Neural progenitor cell (in vitro differentiated cells): Measurements from ENCODE around the gene CLTCL1. TPM values are rescaled to one million over a fixed set of nuclear protein-coding genes. Genes with fewer than 3 reads are reported as not detected.
A peak's percentile ranks its signal among the peaks of the same experiment; 100 is the strongest.

Experiments used
- DNase-seq: peaks from one replicate; pipeline ENCODE4 v3.0.0-alpha.2; 2016; ENCODE audit warnings: low spot score
- H2AFZ ChIP-seq: fragments of 200-600 bp; sonication (generic); replicated peaks from 2 replicates; pipeline ENCODE4 v1.6.1; 2016; ENCODE audit warnings: antibody characterized with exemption
- H3F3A ChIP-seq: fragments of 200-600 bp; sonication (generic); 2 replicates; pipeline ENCODE4 v1.6.1; 2016; ENCODE audit warnings: antibody characterized with exemption, low read depth
- H3K27ac ChIP-seq: fragments of 200-600 bp; sonication (generic); 2 replicates; pipeline ENCODE4 v1.5.1; 2016; ENCODE audit warnings: mild to moderate bottlenecking
- H3K27me3 ChIP-seq: fragments of 200-600 bp; sonication (generic); 2 replicates; pipeline ENCODE4 v1.6.1; 2016; ENCODE audit warnings: mild to moderate bottlenecking, moderate library complexity
- H3K36me3 ChIP-seq: fragments of 200-600 bp; sonication (generic); 2 replicates; pipeline ENCODE4 v1.5.1; 2016
- H3K4me1 ChIP-seq: fragments of 200-600 bp; sonication (generic); 2 replicates; pipeline ENCODE4 v1.6.1; 2016; ENCODE audit warnings: mixed run types
- H3K4me2 ChIP-seq: fragments of 200-600 bp; sonication (generic); 2 replicates; pipeline ENCODE4 v1.6.1; 2016
- H3K4me3 ChIP-seq: fragments of 200-600 bp; sonication (generic); 2 replicates; pipeline ENCODE4 v1.5.1; 2016
- H3K79me2 ChIP-seq: fragments of 200-600 bp; sonication (generic); 2 replicates; pipeline ENCODE4 v1.6.1; 2016; ENCODE audit warnings: low read depth
- H3K9ac ChIP-seq: fragments of 200-600 bp; sonication (generic); 2 replicates; pipeline ENCODE4 v1.6.1; 2016
- H3K9me3 ChIP-seq: fragments of 200-600 bp; sonication (generic); 2 replicates; pipeline ENCODE4 v1.5.1; 2016; ENCODE audit warnings: low read depth
- H4K20me1 ChIP-seq: fragments of 200-600 bp; sonication (generic); 2 replicates; pipeline ENCODE4 v1.6.1; 2016; ENCODE audit warnings: low read depth
- H3K27ac Mint-ChIP-seq: 3 replicates; pipeline ENCODE4 v1.8.0; 2021; ENCODE audit warnings: mixed read lengths
- H3K27me3 Mint-ChIP-seq: 2 replicates; pipeline ENCODE4 v1.8.0; 2022; ENCODE audit warnings: low read depth, mild to moderate bottlenecking, inconsistent platforms, moderate library complexity, mixed read lengths; ENCODE audit not compliant: insufficient read depth
- H3K36me3 Mint-ChIP-seq: 3 replicates; pipeline ENCODE4 v1.8.0; 2021; ENCODE audit warnings: mixed read lengths
- H3K4me1 Mint-ChIP-seq: 3 replicates; pipeline ENCODE4 v1.8.0; 2021; ENCODE audit warnings: mixed read lengths
- H3K4me3 Mint-ChIP-seq: 3 replicates; pipeline ENCODE4 v1.8.0; 2021; ENCODE audit warnings: mild to moderate bottlenecking, moderate library complexity, mixed read lengths
- H3K9me3 Mint-ChIP-seq: 3 replicates; pipeline ENCODE4 v1.8.0; 2020; ENCODE audit warnings: mixed read lengths
- CTCF ChIP-seq: fragments of 200-600 bp; sonication (generic); IDR thresholded peaks from 2 replicates; pipeline ENCODE4 v1.5.1; 2017; ENCODE audit warnings: antibody characterized with exemption, mild to moderate bottlenecking
- EZH2 ChIP-seq: fragments of 200-600 bp; sonication (generic); IDR thresholded peaks from 2 replicates; pipeline ENCODE4 v1.6.1; 2017; ENCODE audit warnings: antibody characterized with exemption, mild to moderate bottlenecking, moderate library complexity
- EZH2phosphoT487 ChIP-seq: fragments of 200-600 bp; sonication (generic); IDR thresholded peaks from 2 replicates; pipeline ENCODE4 v1.6.1; 2017; ENCODE audit warnings: antibody characterized with exemption
- total RNA-seq: library from RNA; depleted of rRNA; stranded (reverse); fragments of >200 nt; gene quantifications from 2 replicates; pipeline ENCODE4 v1.2.3, GENCODE V29; 2015; ENCODE audit warnings: low replicate concordance

The CLTCL1 gene
- total RNA-seq, 1 donor from 2014 or later = 13.7 TPM

GRCh38 chr22:19176732-19177131, 114.8 kb downstream of the CLTCL1 start:
- peak overlapping the region; percentile 83 for H3K4me3 Mint-ChIP-seq
- no peak overlapping the region for H3K27ac ChIP-seq
- H3K4me1 ChIP-seq = peaks cover 13% of the 10 kb centered on the region
- peaks cover 3% of the 10 kb centered on the region for H3K27me3 Mint-ChIP-seq
- H2AFZ ChIP-seq = no peak overlapping the region
- H3K36me3 ChIP-seq = no peaks in the 10 kb centered on the region
- peaks cover 23% of the 10 kb centered on the region for H3F3A ChIP-seq
- H3K27ac Mint-ChIP-seq = no peak overlapping the region
- H3K4me3 ChIP-seq = no peak overlapping the region
- peaks cover 62% of the 10 kb centered on the region for H4K20me1 ChIP-seq
- H3K9me3 Mint-ChIP-seq = no peaks in the 10 kb centered on the region
- no peak overlapping the region for H3K4me2 ChIP-seq
- DNase-seq = peak; percentile 6
- TF ChIP-seq EZH2phosphoT487 (no peak), CTCF (no peak), EZH2 (no peak)
- peaks cover 32% of the 10 kb centered on the region for H3K79me2 ChIP-seq
- H3K27me3 ChIP-seq = peaks cover 8% of the 10 kb centered on the region
- peaks cover 2% of the 10 kb centered on the region for H3K36me3 Mint-ChIP-seq
- no peak overlapping the region for H3K9ac ChIP-seq
- H3K9me3 ChIP-seq = no peaks in the 10 kb centered on the region
- H3K4me1 Mint-ChIP-seq = peaks cover 26% of the 10 kb centered on the region

GRCh38 chr22:19176175-19176643, 115.3 kb downstream of the CLTCL1 start:
- H3K4me3 Mint-ChIP-seq = peak overlapping the region; percentile 83
- H3K9me3 Mint-ChIP-seq = no peaks in the 10 kb centered on the region
- H3K9me3 ChIP-seq = no peaks in the 10 kb centered on the region
- peaks cover 23% of the 10 kb centered on the region for H3F3A ChIP-seq
- H4K20me1 ChIP-seq = peaks cover 62% of the 10 kb centered on the region
- no peak overlapping the region for H3K27ac Mint-ChIP-seq
- peaks cover 35% of the 10 kb centered on the region for H3K79me2 ChIP-seq
- peaks cover 13% of the 10 kb centered on the region for H3K4me1 ChIP-seq
- no peak overlapping the region for H3K27ac ChIP-seq
- H3K36me3 Mint-ChIP-seq = peaks cover 2% of the 10 kb centered on the region
- no peak for TF ChIP-seq EZH2phosphoT487
- no peak for TF ChIP-seq EZH2
- no peak for TF ChIP-seq CTCF
- H3K4me2 ChIP-seq = no peak overlapping the region
- H3K4me3 ChIP-seq = no peak overlapping the region
- no peak overlapping the region for H3K9ac ChIP-seq
- peak; percentile 13 for DNase-seq
- peaks cover 9% of the 10 kb centered on the region for H3K27me3 ChIP-seq
- H2AFZ ChIP-seq = no peak overlapping the region
- peaks cover 3% of the 10 kb centered on the region for H3K27me3 Mint-ChIP-seq
- H3K36me3 ChIP-seq = no peaks in the 10 kb centered on the region
- H3K4me1 Mint-ChIP-seq = peaks cover 26% of the 10 kb centered on the region

- Mint-ChIP-seq H3K36me3 (peaks cover 4% of the 10 kb centered on the region), H3K9me3 (no peaks in the 10 kb centered on the region), H3K27ac (no peak overlapping the region), H3K4me1 (peaks cover 30% of the 10 kb centered on the region), H3K27me3 (peaks cover 6% of the 10 kb centered on the region), H3K4me3 (peak overlapping the region; percentile 73)
- H2AFZ ChIP-seq = no peak overlapping the region
- H3K4me3 ChIP-seq = no peak overlapping the region
- peak; percentile 7 for DNase-seq
- H3K9me3 ChIP-seq = no peaks in the 10 kb centered on the region
- H3K4me1 ChIP-seq = peaks cover 13% of the 10 kb centered on the region
- no peak overlapping the region for H3K4me2 ChIP-seq
- no peak for TF ChIP-seq CTCF
- TF ChIP-seq EZH2phosphoT487 = no peak
- TF ChIP-seq EZH2 = no peak
- H4K20me1 ChIP-seq = peaks cover 66% of the 10 kb centered on the region
- peaks cover 15% of the 10 kb centered on the region for H3K27me3 ChIP-seq
- H3K9ac ChIP-seq = no peak overlapping the region
- H3K27ac ChIP-seq = no peak overlapping the region
- peaks cover 35% of the 10 kb centered on the region for H3K79me2 ChIP-seq
- peaks cover 26% of the 10 kb centered on the region for H3F3A ChIP-seq
- no peaks in the 10 kb centered on the region for H3K36me3 ChIP-seq
These were observed 115.8 kb downstream of the CLTCL1 start for GRCh38 chr22:19175602-19176174.
